SK-N-SH treated with all-trans-retinoic acid at 6 μM for 48 hours (cell line): ENCODE measurements around the gene USH2A.

ENCODE experiments used
- CSDC2 ChIP-seq: fragments of 250-450 bp; sonication (Bioruptor Pico); IDR thresholded peaks from 2 replicates; pipeline ENCODE4 v1.5.0; 2020; ENCODE audit warnings: mild to moderate bottlenecking, moderate library complexity
- PATZ1 ChIP-seq: fragments of 250-450 bp; sonication (Bioruptor Pico); IDR thresholded peaks from 2 replicates; pipeline ENCODE4 v1.8.0; 2020; ENCODE audit warnings: mild to moderate bottlenecking, moderate library complexity, borderline replicate concordance
- RARB ChIP-seq: fragments of 250-450 bp; sonication (Bioruptor Pico); IDR thresholded peaks from 2 replicates; pipeline ENCODE4 v1.8.0; 2021; ENCODE audit warnings: mild to moderate bottlenecking, moderate library complexity
- TOX ChIP-seq: fragments of 250-450 bp; sonication (Bioruptor Pico); IDR thresholded peaks from 2 replicates; pipeline ENCODE4 v1.8.0; 2021; ENCODE audit warnings: mild to moderate bottlenecking, moderate library complexity, borderline replicate concordance
- TF ChIP-seq, protein P1 (sequence below): fragments of 250-450 bp; sonication (Bioruptor Pico); IDR thresholded peaks from 2 replicates; pipeline ENCODE4 v1.5.0; 2020; ENCODE audit warnings: mild to moderate bottlenecking, moderate library complexity

GRCh38 chr1:216379441-216379840, 43.8 kb downstream of the USH2A start:
- TF ChIP-seq RARB (CRISPR knock-in tag), result no peak
- TF ChIP-seq, protein P1, sequence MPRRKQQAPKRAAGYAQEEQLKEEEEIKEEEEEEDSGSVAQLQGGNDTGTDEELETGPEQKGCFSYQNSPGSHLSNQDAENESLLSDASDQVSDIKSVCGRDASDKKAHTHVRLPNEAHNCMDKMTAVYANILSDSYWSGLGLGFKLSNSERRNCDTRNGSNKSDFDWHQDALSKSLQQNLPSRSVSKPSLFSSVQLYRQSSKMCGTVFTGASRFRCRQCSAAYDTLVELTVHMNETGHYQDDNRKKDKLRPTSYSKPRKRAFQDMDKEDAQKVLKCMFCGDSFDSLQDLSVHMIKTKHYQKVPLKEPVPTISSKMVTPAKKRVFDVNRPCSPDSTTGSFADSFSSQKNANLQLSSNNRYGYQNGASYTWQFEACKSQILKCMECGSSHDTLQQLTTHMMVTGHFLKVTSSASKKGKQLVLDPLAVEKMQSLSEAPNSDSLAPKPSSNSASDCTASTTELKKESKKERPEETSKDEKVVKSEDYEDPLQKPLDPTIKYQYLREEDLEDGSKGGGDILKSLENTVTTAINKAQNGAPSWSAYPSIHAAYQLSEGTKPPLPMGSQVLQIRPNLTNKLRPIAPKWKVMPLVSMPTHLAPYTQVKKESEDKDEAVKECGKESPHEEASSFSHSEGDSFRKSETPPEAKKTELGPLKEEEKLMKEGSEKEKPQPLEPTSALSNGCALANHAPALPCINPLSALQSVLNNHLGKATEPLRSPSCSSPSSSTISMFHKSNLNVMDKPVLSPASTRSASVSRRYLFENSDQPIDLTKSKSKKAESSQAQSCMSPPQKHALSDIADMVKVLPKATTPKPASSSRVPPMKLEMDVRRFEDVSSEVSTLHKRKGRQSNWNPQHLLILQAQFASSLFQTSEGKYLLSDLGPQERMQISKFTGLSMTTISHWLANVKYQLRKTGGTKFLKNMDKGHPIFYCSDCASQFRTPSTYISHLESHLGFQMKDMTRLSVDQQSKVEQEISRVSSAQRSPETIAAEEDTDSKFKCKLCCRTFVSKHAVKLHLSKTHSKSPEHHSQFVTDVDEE (CRISPR knock-in tag), result no peak
- no peak for TF ChIP-seq TOX (CRISPR knock-in tag)
- TF ChIP-seq CSDC2 (CRISPR knock-in tag), result no peak
- TF ChIP-seq PATZ1 (CRISPR knock-in tag), result no peak
